HG03571 (cell line): ENCODE results near the gene NPTX1.

Experiments
- ATAC-seq: cut with Tn5 transposase; IDR thresholded peaks from one replicate; pipeline ENCODE4 v1.9.1; 2021; ENCODE audit not compliant: unreplicated experiment

The NPTX1 gene

GRCh38 chr17:80481284-80482057 lies 5.1 kb upstream of the NPTX1 start:
- no peak for ATAC-seq

GRCh38 chr17:80480248-80480647 lies 3.8 kb upstream of the NPTX1 start:
- ATAC-seq: no peak

- ATAC-seq: no peak
Measured at GRCh38 chr17:80479246-80479566, 2.8 kb upstream of the NPTX1 start.

GRCh38 chr17:80478487-80479245 lies 2.3 kb upstream of the NPTX1 start:
- ATAC-seq: no peak

- ATAC-seq: no peak
Measured at GRCh38 chr17:80477647-80478478, 1.5 kb upstream of the NPTX1 start.

- ATAC-seq: no peak
Measured at GRCh38 chr17:80476877-80477646, 655 bp upstream of the NPTX1 start.

GRCh38 chr17:80474961-80475909 lies 1.2 kb downstream of the NPTX1 start:
- no peak for ATAC-seq

GRCh38 chr17:80474231-80474960 lies 2.0 kb downstream of the NPTX1 start:
- ATAC-seq: no peak

- no peak for ATAC-seq
Measured at GRCh38 chr17:80473701-80474100, 2.7 kb downstream of the NPTX1 start.

- ATAC-seq: no peak
Measured at GRCh38 chr17:80472996-80473395, 3.4 kb downstream of the NPTX1 start.

GRCh38 chr17:80471922-80472321 lies 4.5 kb downstream of the NPTX1 start:
- ATAC-seq: no peak

- no peak for ATAC-seq
Measured at GRCh38 chr17:80470603-80471002, 5.8 kb downstream of the NPTX1 start.

- ATAC-seq: no peak
Measured at GRCh38 chr17:80469667-80470066, 6.7 kb downstream of the NPTX1 start.

GRCh38 chr17:80468781-80469493 lies 7.5 kb downstream of the NPTX1 start:
- no peak for ATAC-seq

GRCh38 chr17:80468242-80468641 lies 8.2 kb downstream of the NPTX1 start:
- ATAC-seq: no peak

GRCh38 chr17:80466188-80466705 lies 10.2 kb downstream of the NPTX1 start:
- ATAC-seq: no peak

- ATAC-seq: no peak
Measured at GRCh38 chr17:80465327-80465974, 11.0 kb downstream of the NPTX1 start.

- no peak for ATAC-seq
Measured at GRCh38 chr17:80464486-80464885, 11.9 kb downstream of the NPTX1 start.
